Renal pelvis (tissue), 4 donors: ENCODE results near the gene CCR5. TPM values are rescaled to one million over a fixed set of nuclear protein-coding genes. Genes with fewer than 3 reads are reported as not detected.
"Not testable (repeated sequence)": the region's sequence is repeated elsewhere in the genome, so short reads cannot be mapped to it uniquely, and the experiment has no call there.

ENCODE experiments used
- DNase-seq: peaks from one replicate; pipeline ENCODE4 v3.0.0-alpha.2; 2013
- polyA plus RNA-seq, 3 donors: library from polyadenylated mRNA; unstranded; fragments of 120-200 nt; gene quantifications; one replicate each; pipeline ENCODE4 v1.2.1, GENCODE V29; 2013; ENCODE audit not compliant: insufficient read length in 3 of 3

The CCR5 gene
- polyA plus RNA-seq, 3 donors = 0.17 to 0.47 (median 0.41) TPM

DNA sequence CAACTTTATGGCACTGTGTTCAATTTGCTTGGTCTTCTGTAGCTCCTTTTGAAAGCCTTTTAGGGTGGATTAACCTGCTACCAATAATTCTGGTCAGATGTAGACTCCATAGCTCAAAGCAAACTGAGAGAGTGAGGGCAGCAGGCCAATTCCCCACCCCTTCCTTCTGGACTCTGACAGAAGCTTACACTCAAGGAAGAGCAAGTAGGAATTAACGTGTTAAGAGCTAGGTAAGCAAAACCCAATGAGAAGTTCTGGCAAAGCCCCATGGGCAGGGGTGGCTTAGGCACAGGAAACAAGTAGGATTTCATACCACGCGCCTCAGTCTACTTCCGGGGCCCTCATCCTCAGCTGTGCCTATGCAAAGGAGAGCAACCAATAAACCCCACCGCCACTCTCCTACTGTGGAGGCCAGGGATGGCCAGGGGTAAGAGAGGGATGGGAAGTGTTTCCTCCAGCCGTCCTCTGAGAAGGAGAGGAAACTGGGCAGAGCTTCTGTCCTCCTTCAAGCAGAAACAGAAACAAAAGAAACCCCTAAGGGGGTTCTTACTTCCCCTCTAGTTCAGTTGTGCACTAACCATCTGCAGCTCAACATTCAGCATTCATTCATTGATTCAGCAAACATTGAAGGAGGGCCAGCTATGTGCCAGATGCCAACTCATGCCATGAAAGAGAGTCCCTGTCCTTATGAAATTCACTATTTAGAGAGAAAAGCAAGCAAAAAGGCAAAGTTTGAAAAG is 12.6 kb downstream of the CCR5 start:
- no peak for DNase-seq

DNA sequence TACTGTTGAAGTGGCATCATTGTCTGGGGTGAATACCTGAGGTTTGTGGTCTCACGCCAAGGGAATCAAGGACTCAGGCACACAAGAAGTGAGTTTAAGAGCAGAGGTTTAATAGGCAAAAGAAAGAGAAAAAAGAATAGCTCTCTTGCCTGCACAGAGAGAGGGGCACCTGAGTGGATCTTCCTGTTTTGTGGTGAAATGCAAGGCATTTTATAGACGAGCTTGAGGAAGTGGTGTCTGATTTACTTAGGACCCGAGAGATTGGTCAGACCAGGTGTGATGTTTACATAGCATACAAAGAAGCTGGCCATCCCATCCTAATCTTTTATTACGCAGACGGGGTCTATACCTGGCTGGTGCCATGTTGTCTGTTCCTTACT is 13.2 kb downstream of the CCR5 start:
- DNase-seq = no peak

DNA sequence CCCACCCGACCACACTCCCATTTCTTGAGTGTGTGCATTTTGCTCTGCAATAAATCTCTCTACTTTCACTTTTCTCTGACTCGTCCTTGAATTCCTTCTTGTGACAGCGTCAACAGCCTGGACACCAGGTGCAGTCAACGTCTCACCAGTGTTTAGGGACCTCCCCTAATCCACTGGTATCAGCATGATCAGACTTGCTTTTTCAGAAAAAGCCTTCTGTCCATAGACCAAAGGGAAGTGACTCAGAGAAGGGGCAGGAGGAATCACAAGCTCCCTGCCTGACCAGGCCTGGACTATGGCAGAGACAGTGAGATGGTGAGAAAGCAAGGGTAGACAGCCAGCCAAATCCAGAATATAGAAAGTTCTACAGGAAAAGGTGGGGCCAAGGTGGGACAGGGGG is 15.5 kb downstream of the CCR5 start:
- no peak for DNase-seq

DNA sequence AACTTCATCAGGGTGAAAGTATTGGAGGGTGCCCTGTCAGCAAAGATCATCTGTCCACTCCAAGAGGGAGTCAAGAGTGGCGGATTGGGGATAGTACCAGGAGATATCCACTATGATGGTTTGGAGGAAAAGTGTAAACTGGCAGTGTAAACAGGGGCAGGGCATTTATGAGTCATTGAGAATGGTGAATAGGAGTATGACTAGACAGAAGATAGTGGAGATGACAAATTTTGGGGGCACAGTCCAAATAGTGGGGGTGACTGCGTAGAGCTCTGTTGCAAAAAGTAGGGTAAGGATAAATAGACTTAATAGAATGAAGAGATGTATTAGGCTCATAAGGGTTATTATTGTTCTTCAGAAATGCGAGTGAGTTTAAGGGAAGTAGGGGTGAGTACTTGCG is 18.1 kb downstream of the CCR5 start:
- DNase-seq = not testable (repeated sequence)

DNA sequence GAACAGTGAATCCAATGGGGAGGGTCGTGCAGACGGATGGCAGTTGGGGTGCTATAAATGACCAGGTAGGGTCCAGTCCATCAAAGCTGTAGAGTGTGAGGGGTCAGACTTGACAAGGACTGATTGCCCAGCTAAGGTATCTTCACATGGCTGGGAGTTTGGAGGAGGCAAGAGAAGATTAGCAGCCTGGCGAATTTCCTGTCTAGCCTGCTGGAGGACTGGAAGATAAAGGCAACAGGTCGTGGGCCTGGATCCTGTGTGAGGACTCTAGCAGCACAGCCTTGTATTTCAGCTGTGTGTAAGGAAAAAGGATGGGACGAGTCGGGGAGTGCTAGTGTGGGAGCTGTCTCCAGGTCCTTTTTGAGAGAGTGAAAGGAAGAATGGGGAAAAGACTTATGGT is 18.6 kb downstream of the CCR5 start:
- no peak for DNase-seq

DNA sequence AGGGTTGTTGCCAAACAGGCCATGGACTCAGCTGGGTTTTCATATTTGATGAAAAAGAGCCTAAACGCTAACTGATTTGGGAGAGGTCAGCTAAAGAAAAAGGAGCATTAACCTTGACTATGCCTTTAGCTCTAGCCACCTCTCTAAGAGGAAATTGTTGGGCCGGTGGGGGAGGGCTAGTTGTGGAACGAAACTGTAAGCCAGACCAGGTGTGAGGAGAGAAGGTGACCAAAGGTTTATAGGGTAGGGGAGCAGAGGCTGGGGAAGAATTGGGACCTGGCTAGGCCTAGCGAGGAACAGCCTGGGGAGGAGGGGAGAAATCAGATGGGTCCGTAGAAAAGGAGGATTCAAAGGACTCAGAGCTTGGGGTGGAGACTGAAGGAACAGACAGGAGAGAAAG is 20.8 kb downstream of the CCR5 start:
- DNase-seq = not testable (repeated sequence)

DNA sequence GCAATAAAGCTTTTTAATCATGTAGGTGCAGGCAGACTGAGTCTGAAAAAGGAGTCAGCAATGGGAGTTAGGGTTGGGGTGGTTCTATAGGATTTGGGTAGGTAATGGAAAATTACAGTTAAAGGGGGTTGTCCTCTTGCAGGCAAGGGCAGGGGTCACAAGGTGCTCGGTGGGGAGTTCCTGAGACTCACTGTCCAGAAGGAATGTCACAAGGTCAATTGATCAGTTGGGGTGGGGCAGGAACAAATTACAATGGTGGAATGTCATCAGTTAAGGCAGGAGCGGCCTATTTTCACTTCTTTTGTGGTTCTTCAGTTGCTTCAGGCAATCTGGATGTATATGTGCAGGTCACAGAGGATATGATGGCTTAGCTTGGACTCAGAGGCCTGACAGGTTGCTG is 22.3 kb downstream of the CCR5 start:
- no peak for DNase-seq

DNA sequence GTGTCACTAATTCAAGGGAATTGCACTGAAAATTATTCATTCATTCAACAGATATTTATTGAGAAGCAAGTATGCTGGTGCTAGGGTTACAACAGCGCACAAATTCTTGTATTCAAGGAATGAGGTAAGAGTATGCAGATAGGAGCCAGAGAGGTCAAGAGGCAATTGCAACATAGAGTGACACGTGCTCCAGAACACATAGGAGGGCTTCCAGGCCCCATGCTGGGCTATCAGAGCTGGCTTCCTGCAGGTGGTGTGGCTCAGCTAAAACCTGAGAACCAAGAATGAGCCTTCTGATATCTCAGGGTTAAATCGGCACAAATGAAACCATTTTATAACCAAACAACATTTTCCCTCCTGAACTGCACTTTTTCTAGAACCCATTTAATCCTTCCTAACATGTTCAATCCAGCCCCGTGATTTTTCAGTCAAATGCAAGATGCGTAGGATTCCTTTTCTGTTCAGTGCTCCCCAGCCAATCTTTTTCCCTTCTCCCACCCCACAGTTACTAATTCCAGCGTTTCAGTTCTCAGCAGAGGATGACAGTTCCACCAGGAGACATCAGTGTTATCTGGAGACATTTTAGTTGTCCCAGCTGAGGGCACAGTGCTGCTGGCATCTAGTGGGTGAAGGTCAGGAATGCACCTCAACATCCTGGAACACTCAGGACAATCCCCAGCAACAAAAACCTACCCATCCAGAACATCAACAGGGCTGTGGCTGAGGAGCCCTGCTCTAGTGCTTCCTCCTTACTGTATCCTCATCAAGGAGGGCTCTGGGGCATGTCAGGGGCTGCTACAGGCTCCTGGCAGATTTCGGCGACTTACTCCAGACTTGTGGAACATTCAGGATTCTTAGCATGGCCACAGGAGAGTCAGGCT is 23.0 kb downstream of the CCR5 start:
- no peak for DNase-seq

DNA sequence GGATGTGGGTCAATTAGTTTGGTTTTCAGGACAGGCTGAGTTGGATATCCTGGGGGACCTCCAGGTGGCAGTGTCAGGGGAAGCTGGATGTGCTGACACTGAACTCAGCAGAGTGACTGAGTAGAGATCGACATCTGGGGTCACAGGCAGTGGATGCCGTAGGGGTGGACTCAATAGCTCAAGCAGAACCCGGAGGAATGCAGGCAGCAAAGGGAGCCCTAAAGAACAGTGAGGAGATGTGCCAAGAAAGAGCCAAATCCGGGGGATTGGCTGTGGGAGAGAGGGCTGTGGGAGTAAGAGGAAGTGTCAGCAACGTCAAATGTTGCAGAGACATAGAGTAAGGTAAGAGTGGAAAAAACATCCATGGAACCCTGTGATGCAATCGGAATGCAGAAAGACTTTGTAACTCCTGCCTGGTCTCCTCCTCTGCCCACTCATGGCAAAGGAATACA is 24.5 kb downstream of the CCR5 start:
- DNase-seq = no peak

DNA sequence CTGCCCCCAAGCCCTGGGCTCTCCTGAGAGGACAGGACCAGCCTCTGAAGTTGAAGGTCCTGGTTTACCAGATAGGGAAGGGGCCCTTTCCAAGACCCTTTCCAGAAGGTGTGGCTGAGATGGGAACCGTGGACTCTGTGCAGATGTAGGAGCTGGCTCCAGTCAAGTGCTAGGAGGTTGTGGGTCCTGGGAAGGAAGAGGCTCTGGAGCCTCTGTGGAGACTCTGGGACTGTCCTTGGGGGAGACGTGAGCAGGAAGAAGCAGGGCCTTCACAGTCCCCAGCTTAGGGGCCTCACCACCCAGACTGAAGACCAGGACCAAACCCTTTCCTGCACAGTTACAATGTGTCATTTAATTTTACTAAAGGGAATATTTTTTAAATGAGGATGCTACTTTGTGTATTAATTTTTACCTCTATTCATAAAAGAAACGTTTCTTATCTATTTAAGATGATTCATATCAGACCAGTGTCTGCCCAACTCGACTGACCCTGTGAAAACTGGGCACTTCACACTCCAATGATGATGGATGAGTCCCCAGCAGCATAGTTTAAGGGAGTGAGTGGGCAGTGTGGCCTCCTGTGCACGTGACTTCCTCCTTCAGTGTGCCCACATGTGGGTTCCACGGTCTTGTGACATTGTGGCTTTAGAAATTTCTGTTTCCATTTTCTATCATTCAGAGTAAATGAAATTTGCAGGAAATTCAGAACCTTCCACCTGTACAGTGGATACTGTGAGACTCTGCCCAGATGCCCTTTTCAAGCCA is 25.2 kb downstream of the CCR5 start:
- no peak for DNase-seq

DNA sequence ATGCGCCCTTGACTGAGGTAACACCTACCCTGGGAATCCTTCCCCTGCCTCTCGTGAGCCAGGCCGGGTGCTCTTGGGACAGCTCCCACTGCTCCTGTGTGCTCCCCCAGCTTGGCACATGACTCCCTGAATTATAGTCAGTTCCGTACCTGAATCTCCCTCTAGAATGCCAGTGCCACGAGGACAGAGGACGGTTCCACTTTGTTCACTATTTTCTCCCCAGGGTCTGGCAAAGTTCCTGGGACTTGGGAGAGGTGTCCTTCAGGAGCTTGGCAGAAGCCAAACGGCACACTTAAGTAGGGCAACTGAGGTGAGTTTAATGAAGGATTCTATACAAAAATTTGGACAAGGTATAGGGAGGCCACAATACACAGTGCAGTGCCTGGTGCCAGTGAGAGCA is 26.4 kb downstream of the CCR5 start:
- no peak for DNase-seq

DNA sequence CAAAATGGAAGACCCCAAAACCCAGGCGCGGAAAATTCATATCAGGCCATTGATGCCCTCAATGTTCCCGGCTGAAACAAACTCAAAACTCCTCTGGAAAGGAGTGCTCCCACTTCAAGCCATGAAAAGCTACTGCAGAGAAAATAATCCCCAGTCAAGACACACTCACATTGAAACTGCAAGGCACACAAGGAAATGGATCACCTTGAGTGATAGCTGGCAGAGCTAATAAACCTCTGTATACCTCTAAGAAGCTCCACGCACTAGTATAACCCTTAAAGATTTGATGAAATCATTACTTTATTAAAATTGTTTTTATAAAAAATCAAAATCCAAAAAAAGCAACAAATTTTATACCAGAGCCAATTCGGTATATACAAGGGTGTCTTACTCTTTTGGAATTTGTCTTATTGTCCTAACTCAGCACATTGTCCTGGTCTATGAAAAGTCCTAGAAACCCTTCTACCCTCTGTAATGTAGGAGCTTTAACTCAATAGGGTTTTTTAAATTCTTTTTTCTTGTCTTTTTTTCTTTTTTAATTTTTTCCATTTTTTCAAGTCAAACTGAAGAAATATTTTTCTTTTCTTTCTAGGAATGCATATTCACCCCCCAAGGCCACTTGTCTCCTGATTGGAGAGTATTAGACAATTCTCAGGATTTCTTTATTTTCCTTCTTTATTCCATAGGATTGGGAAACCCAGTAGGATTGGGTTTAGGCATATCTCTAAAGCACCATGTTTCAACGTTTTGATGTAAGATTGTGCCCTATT is 27.6 kb downstream of the CCR5 start:
- no peak for DNase-seq

DNA sequence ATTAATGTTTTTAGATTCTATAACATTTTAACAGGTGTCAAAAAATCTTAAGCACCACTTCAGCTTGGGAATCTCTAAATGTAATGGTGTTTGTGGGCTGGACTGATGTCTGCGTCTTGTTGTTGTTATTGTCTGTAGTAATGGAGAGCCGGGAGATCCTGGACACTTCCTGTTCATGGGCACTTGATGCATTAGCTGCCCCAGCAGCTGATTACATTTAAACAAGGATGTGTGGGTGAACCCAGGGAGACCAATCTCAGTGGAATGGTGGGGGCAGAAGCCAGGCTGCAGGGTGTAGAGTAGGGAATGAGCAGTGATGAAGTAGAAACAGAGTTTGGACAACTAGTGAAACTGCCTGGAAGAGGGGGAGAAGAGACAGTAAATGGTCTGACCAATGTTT is 28.4 kb downstream of the CCR5 start:
- DNase-seq = no peak

DNA sequence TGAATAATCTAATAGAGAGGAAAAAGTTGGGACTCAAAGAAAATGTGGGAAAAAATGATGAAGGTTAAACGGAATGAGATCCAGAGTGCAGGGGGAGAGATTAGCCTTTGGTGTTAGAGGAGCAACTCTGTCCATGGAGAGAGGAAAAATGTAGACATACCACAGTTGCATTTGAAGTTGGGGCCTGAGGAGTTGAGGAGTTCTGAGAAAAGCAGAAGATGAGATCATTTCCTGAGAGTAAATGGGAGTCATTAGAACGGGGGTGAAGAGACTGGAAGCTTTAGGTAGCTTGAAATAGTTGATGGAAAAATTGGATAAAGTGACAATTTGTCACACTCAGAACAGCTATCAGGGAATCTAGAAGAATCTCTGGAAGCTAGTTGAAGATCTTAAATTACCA is 28.8 kb downstream of the CCR5 start:
- no peak for DNase-seq

DNA sequence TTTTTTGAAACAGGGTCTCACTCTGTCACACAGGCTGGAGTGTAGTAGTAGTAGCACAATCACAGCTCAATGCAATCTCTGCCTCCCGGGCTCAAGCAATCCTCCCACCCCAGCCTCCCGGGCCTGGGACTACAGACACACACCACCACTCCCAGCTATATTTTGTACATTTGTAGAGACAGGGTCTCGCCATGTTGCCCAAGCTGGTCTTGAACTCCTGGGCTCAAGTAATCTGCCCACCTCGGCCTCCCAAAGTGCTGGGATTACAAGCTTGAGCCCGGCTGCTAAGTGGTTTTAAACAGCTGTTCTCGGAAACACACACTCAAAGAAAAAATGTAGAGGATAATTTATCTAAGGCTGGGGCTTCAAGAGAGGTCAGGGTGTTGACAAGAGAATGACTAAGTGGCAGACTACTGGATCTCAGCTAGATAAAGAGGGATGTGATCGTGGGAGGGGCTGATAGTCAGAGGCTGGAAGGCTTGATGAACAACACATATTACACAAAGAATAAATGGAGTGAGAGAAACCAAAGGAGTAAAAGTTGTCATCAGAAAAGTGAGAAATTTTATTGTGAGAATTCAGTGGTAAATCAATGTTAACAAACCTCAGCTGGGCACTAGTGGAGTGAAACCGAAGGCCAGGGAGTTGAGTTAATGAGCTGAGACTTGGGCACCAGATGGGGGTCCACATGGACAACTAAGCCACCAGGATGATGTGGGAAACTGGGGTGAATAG is 29.4 kb downstream of the CCR5 start:
- DNase-seq = peak; percentile 11

DNA sequence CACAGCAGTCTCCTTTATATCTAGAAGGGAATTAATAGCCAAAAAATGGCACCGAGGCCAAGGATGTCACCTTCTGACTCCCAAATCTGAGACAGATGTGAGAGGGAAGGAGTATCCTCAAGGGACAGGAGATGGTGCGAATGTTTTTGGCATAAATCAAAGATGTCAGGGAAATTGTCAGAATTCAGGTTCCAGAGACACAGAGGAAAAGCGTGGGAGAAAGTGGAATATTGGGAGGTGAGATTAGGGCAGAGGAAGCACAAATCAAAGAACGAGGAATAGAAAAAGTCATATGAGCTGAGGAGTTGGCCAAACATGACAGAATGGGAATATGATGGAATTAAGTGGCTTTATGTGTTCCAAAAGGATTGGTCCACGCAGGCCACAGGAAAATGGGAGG is 30.1 kb downstream of the CCR5 start:
- DNase-seq = no peak

DNA sequence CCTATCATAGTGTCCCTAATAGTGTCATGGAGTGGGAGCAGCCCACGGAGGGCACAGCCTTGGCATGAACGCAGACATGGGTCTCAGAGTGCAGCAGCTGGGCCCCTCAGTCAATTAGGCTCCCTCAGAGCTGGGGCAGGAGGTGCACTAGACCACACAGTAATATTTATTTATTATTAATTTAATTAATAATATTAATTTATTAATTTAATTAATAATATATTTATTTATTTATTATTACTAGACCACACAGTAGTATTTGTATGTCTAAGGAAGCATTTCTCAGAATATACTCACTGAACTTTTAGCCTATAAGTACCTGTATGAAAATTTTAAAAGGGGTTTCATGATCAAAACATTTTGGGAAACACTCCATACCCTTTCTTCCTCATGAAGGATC is 30.8 kb downstream of the CCR5 start:
- no peak for DNase-seq

DNA sequence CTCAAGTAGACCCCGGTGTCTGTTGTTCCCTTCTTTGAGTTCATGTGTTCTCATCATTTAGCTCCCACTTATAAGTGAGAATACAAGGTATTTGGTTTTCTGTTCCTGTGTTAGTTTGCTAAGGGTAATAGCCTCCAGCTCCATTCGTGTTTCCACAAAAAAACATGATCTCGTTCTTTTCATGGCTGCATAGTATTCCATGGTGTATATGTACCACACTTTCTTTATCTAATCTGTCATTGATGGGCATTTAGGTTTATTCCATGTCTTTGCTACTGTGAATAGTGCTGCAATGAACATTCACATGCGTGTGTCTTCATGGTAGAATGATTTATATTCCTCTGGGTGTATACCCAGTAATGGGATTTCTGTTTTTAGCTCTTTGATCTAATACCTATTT is 32.2 kb downstream of the CCR5 start:
- DNase-seq = not testable (repeated sequence)

DNA sequence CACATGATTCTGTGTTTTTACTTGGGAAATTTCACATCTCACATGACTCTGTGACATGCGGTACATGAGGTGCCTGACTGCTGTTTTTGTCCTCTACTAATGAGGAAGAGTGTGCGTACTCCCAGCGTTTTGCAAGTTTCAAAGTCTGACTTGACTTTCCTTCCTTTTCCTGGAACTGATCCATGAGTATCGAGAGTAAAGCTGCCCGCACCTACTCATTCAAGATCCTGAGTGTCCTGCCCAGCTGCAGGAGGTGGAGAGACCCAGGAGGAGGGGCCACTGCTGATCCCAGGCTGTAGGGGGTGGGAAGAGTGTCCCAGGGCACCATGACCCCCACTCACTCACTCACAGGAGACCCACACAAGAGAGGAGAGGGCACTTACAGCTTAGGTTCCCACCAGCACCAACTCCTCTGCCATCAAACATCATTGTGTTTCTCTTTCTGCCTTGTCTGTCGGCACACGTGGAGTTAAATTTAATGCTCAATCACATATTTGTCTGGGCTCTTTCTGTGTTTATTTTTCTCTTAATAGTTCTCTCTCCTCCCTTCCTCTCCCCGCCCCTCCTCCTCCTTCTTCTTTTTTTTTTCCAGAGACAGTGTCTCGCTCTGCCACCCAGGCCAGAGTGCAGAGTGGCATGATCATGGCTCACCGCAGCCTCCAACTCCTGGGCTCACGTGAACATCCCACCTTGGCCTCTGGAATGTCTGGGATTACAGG is 34.7 kb downstream of the CCR5 start:
- no peak for DNase-seq

DNA sequence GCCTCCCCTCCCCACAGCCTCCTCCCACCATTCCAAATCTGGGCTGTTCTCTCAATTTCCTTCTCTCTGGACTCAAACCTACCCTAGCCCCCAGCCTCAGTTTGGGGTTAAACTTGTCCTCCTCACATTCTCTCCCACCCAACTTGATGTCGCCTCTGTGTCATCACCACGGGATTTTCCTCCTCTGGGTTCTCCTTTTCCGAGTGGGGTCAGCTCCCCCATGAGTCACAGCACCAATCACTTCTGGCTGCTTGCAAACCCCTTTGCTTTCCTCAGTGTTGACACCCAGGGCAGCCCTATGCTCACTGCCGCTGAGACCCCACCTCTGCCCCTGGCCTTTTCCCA is 35.7 kb downstream of the CCR5 start:
- no peak for DNase-seq
